IPS DF 4.7 (cell line): ENCODE measurements around the gene CKAP2.
"Not testable (repeated sequence)": the region's sequence is repeated elsewhere in the genome, so short reads cannot be mapped to it uniquely, and the experiment has no call there.

ENCODE experiments used
- DNase-seq: peaks from one replicate; pipeline ENCODE4 v3.0.0-alpha.2; 2013; ENCODE audit warnings: low spot score; ENCODE audit errors: extremely low read depth

The CKAP2 gene, protein sequence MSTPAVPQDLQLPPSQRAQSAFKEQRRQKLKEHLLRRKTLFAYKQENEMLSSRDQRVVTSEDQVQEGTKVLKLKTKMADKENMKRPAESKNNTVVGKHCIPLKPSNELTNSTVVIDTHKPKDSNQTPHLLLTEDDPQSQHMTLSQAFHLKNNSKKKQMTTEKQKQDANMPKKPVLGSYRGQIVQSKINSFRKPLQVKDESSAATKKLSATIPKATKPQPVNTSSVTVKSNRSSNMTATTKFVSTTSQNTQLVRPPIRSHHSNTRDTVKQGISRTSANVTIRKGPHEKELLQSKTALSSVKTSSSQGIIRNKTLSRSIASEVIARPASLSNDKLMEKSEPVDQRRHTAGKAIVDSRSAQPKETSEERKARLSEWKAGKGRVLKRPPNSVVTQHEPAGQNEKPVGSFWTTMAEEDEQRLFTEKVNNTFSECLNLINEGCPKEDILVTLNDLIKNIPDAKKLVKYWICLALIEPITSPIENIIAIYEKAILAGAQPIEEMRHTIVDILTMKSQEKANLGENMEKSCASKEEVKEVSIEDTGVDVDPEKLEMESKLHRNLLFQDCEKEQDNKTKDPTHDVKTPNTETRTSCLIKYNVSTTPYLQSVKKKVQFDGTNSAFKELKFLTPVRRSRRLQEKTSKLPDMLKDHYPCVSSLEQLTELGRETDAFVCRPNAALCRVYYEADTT

DNA sequence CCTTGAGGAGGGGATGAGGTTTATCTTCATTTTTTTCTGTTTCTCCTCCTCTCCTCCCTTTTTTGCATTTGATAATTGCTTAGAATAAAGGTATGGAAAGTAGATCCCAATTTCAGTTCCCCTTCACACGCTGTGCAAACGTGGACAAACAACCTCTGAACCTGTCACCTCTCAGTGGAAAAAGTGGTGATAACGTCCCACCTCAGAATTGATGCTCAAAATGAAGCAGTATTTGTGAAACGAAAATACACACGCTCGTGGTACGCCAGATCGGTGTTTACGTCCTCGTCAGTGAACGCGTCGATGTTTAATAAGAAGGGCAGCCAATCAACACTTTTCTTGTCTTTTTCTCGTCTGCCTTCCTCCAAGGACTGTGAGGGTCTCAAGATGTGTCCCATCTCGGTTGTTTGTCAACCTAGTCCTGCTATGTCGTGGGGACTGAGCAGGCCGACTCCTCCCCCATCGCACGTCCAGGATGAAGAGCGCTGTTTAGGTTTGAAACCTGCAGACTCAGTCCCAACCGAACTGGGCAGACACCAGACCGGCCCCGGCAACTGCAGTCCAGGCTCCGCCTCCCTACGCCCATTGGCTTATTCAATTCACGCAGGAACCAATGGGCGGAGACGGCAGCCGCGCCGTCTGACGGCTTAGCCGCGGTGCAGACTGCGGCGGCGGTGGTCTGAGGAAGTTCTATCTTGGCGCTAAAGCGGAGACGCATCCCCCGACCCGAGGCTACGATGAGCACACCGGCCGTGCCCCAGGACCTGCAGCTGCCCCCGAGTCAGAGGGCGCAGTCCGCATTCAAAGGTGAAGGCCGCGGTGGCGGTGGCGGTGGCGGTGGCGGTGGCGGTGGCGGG is at the start of gene CKAP2:
Gene CKAP2, plus strand, starts transcription at position 659 of the 857 bp plus-strand sequence. Its CDS starts 79 bp downstream, at position 738.
- peak; percentile 78 for DNase-seq

DNA sequence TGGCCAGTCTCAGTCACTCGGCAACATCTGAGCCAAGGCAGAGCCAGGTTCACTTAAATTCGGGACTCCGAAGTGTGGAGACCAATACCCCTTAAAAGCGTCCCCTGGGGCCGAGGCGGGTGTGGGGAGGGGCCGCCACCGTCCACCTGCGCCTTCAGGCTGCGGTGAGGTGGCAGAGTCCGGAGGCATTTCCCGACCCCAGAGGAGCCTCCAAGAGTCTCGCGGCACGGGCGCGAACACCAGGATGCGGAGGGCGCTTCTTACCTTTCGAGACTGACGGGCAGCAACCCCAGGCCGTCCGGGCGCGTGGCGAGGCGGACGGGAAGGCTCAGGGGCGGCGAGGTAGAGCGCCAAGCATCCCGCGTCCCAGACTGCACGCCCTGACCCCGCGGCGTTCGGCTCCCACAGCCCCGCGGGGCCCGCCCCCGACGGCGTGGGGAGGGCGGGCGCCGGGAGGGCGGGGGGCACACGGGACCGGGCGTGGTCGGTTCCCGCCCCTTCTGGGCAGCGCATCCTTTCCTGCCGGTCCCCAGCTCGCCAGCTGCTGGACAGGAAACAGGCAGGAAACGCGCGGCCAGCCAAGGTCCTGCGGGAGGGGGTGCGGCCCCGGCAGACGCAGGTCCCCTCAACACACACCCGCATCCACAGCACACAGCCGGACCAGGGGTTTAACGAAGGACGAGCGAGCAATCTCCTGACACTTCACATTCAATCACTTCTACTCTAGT is 49.3 kb upstream of the CKAP2 start, which contains the start of gene THSD1:
Gene THSD1, minus strand, starts transcription at position 406 of the 728 bp plus-strand sequence. CDS start 3,572 bp downstream, outside the sequence.
- no peak for DNase-seq

DNA sequence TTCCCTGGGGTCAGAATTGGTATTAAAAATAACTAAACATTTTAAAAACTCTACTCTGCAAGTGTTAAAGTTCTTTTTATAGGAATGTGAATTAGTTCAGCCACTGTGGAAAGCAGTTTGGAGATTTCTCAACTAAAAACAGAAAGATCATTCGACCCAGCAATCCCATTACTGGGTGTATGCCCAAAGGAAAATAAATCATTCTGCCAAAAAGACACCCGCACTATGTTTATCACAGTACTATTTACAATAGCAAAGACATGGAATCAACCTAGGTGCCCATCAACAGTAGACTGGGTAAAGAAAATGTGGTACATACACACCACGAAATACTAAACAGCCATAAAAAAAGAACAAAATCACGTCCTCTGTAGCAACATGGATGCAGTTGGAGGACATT is 48.6 kb upstream of the CKAP2 start:
- no peak for DNase-seq

DNA sequence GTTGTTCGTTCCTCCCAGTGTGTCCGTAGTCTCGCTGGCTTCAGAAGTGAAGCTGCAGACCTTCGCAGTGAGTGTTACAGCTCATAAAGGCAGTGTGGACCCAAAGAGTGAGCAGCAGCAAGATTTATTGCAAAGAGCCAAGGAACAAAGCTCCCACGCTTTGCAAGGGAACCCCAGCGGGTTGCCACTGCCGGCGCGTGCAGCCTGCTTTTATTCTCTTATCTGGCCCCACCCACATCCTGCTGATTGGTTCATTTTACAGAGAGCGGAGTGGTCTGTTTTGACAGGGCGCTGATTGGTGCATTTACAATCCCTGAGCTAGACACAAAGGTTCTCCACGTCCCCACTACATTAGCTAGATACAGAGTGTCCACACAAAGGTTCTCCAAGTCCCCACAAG is 47.8 kb upstream of the CKAP2 start:
- not testable (repeated sequence) for DNase-seq

DNA sequence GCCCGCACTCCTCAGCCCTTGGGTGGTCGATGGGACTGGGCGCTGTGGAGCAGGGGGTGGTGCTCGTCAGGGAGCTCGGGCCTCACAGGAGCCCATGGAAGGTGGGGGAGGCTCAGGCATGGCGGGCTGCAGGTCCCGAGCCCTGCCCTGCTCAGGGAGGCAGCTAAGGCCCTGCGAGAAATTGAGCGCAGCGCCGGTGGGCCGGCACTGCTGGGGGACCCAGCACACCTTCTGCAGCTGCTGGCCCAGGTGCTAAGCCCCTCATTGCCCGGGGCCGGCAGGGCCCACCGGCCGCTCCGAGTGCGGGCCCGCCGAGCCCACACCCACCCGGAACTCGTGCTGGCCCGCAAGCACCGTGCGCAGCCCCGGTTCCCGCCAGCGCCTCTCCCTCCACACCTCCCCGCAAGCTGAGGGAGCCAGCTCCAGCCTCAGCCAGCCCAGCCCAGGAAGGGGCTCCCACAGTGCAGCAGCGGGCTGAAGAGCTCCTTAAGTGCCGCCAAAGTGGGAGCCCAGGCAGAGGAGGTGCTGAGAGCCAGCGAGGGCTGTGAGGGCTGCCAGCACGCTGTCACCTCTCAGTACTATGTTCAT is 47.1 kb upstream of the CKAP2 start:
- not testable (repeated sequence) for DNase-seq

DNA sequence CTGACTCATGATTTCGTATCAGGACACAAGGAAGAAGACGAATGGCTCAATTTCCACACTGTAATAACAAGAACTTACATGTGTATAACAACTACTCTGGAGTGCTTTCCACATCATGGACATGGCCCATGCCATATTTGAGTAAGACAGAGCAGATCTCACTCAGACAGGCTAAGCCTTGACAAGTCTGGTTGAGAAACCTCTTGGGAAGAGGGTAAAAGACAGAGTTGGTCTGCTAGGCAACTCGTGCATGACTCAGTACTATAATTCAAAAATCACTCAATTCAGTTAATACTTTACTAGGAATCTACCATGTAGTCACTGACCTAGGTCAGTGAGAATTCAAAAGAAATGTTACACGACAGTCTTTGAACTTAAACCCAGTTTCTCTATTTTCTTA is 43.6 kb upstream of the CKAP2 start:
- no peak for DNase-seq

DNA sequence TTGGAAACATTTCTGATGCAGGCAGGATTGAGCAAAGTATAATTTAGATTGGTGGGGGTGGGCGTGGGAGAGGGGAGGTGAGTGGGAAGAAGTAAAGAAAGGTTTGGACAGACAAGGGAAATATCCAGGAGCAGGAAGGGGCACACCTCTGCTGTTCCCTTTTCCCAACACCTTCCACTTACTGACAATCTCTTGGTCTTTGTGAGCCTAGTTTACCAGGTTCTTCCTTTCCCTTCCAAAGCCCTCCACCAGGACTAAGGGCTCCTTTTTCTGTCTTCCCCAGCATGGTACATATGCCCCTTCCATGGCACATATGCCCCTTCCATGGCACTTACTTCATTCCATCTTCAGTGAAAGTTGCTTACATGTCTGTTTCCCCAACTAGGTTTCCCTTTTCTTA is 43.1 kb upstream of the CKAP2 start:
- no peak for DNase-seq

DNA sequence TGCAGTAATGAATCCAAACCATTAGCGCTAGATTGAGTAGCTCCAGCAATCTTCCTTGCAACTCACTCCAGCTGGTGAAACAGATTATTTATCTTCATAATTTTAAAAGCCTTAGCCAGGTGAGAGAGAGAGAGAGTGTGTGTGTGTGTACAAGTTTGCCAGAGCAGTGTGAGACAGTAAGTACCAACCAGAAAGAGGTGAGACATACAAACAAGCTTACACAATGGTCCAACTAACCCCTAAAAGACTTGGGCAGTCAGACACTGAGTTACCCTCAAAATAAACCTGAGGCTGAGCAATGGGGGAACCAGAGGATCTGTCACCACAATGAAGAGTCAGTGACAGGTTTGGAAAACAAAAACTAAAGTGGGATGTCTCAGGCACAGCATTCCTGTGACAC is 41.2 kb upstream of the CKAP2 start:
- DNase-seq: no peak

DNA sequence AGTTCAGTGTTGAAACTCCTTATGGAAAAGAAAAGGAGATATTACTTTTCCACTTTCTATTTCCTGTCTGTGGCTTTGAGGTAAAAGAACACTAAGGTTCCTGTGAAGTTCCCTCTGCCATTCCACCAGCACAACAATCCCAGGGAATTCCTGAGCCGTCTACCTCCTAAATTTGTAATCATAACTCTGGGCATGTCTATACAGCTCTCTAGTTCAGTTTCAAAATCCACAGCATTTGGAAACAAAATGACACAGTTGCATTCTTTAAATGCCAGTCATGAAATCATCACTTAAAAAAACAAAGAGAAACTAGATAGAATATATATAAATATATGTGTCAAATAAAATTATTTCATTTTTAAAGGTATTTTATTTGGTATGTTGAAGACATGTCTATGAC is 40.3 kb upstream of the CKAP2 start:
- DNase-seq: no peak

DNA sequence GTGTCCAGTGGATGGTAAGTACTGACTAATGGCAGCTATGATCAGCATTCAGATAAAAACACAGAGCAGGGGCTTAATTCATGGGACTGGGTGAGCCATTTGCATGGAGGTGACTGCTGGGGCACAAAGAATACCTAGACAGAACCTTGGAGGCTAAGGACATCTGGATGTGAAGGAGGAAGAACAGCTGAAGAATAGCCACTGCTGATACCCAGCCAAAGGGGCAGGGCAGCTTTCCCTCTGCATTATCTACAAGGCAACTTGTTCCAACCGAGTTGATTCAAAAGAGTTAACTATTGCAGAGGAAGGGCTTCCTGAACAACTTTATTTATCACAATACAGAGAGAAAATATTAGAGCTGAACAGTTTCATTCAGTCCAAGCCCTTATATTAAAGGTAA is 36.2 kb upstream of the CKAP2 start:
- no peak for DNase-seq

DNA sequence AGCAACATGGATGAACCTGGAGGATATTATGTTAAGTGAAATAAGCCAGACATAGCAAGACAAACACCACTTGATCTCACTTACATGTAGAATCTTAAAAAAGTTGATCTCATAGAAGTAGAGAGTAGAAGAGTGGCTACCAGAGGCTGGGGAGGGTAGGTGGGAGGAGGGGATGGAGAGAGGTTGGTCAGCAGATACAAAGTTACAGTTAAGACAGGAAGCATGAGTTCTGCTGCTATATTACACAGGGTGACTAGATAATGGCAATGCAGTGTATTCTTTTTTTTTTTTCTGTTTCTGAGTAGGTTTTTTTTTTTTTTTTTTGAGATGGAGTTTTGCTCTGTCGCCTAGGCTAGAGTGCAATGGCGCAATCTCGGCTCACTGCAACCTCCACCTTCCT is 34.1 kb upstream of the CKAP2 start:
- DNase-seq: no peak

DNA sequence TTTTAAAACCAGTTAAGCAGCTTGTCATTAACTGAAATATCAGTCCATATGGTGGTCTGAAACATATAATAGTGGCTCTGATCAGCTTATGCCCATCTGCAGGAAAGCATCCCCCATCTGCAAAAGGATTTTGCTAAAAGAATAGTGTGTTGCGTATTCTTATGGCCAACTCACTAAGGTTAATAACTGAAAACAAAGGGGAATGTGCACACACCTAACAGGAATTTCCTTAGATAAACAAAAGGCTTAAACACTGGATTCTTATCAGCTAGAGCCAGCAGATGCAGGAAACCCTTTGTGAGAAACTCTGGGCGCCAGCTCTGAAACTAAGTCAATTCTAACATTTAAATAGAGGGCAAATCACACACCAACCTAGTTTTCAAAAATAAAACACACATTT is 27.0 kb upstream of the CKAP2 start:
- no peak for DNase-seq

DNA sequence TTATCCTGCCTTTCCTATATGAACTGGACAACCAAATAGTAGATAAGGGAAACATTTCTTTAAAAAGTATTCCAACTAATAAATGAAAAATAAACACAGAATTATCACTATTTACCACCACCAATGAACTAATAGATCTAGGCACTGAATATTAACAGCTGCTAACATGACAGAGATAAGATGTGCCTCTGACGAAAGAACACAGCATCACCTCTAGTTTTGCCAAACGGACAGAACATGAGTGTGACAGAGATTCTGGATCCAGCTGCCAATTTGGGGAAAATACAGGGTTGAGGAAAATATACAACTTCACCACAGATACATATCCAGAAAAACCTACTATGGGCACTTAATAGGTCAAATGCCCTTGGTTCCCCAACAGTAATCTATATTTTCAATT is 22.8 kb upstream of the CKAP2 start:
- DNase-seq: no peak

DNA sequence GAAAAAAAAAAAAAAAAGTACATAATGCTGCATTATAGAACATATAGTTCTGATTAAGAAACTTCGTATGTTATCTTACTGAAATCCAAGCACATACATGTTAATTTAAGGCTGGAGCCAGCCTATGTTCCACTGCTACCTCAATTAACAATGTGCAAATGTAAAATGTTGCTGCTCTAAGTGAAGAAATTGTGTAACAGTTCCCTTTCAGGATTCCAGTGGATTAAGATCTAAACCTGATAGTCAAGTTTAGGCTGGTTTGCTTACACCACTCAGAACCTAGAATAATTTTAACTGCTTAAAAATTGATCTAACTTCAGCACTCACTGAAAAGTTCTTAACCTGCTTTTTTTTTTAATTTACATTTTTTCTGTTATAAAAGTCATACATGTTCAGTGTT is 9.0 kb upstream of the CKAP2 start:
- no peak for DNase-seq

DNA sequence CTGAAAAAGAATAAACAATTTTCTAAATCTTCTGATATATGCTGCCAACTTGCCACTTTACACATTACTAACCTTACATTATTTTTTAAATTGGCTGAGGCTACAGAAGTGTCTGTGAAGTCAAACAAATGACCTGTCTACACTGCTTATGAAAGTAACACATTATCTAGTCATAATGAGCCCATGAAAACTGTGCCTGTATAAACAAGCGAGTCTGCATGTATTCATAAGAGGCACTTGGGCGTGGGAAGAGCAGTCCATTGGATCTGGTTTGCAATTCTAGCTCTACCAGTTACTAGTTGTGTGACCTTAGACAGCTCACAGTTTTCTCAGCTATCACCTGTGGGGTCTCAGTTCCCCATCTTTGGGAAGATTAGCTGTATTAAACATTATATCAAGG is 7.9 kb upstream of the CKAP2 start:
- DNase-seq: no peak

DNA sequence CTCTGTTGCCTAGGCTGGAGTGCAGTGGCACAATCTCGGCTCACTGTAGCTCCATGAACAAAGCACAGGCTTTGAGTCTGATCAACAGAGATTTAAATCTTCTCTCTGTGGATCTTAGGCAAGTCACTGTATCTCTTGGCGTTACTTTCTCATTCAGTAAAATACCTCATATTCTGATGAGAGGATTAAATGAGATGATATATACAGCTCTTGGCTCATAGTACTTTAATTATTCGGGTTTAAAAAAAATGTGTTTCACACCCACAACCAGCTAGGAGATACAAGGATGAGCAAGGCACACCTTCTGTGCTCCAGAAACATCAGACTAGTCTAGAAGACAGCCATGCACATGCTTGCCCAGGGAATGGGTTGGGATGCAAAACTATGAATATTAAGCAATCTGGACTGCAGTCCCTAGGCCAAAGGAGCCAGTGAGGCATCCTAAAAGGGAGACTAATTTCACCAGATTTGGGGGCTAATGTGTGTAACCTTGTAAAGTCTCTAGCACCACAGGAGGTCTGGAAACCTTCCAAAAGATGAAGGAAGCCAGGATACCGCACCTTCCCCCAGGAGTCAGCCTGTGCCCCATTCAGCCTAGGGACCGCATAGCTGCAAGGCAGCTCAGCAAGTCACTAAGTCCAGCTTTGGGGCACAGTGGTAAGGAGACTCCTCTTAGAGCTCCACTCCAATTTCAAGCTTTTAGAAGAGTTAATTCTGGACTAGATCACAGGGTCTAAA is 7.3 kb upstream of the CKAP2 start:
- DNase-seq: no peak

DNA sequence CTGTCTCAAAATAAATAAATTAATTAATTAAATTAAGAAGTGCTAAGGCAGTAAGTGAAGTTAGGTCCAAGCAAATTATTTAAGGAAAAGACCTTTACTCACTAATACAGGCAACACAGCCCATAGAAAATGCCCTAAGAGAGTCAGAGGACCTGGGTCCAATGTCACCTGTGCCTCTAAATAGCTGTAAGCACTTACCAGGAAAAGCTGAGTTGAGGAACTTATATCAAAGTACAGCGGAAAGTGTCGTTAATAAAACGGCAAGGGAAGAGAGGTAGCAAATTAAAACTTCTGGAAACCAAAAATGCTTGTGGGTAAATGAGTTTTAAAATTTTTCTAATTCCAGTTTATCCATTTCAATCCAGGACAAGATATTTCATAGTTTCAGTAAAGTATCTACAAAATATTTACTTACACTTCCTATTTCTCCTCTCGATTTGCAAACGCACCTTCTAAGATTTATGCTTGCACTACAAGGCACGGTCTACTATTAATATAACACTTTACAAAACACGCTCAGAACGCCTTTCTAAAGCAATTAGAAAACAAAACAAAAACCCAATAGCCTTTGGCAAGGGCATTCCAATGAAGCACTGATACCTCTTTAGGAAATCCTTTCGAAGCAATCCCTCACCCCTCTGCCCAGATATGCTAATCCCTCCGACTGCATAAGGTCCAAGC is 5.8 kb upstream of the CKAP2 start:
- no peak for DNase-seq

DNA sequence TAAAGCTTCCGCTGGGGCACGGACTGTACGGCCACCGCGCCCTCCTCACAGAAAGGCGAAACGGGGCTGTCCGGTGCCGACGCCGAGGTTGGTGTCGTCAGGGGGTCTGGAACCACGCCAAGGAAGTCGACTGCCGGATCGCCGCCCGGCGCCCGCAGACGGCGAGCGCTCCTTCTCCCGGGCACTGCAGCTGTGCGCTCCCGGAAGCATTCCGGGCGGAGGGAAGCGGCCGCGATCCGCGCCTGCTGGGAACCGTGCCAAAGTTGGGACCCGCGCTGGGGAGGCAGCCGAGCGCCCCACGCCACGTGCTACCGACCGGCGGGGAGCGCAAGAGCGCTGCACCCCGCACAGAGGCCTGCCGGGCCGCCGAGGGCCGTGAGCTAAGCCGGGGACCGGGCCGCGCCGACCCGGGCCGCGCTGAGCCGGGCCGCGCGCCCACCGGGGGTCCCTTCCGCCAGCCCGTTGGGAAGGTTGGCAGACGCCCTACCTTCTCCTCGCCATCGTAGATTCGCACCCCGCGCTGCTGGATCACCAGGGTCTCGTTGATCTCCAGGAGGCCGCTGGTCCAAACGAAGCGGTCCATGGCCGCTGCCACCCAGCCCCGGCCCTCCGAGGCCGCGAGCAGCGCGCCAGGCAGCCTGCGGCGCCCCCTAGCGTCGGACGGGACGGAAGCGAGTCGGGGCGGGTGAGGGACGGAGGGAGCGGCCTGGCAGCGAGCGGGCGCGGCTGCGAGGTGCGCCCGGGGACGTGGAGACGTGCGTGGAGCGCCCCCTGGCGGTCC is 5.1 kb upstream of the CKAP2 start, which contains the start of gene VPS36:
Gene VPS36, minus strand, starts transcription at position 623 of the 781 bp plus-strand sequence. Its CDS starts 40 bp downstream, at position 583.
- DNase-seq: peak; percentile 80

DNA sequence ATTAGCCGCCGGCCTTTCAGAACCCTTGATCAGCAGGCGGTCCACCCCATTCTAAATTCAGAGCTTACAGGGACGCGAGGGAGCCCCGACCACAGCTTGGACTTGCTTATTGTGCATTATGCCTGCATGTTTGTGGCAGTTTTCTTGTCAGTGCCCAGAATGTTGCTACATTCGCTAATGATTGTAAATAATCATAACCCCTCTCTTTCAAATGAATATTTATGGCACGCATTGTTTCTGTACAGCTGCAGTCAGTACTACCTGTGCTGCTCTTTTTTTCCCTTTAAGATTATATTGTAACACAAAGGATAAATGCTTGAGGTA is 4.5 kb upstream of the CKAP2 start:
- DNase-seq: no peak
